Ascending aorta (tissue), 2 donors: ENCODE results near the gene RPL34. TPM values are rescaled to one million over a fixed set of nuclear protein-coding genes. Genes with fewer than 3 reads are reported as not detected.

Experiments used
- DNase-seq, 2 donors: peaks; one replicate each; pipeline ENCODE4 v3.0.0-alpha.2; 2019; ENCODE audit warnings: low spot score in 2 of 2
- H3K27ac ChIP-seq, 2 donors: fragments of 200-600 bp; sonication (generic); one replicate each; pipeline ENCODE4 v1.5.1; 2016 to 2017; ENCODE audit warnings: mild to moderate bottlenecking in 1 of 2
- H3K27me3 ChIP-seq: fragments of 200-600 bp; sonication (generic); one replicate; pipeline ENCODE4 v1.5.1; 2017
- H3K36me3 ChIP-seq, 2 donors: fragments of 200-600 bp; sonication (generic); one replicate each; pipeline ENCODE4 v1.5.1; 2016
- H3K4me1 ChIP-seq, 2 donors: fragments of 200-600 bp; sonication (generic); one replicate each; pipeline ENCODE4 v1.5.1; 2016 to 2017; ENCODE audit warnings: mild to moderate bottlenecking in 1 of 2
- H3K4me3 ChIP-seq, 2 donors: fragments of 200-600 bp; sonication (generic); one replicate each; pipeline ENCODE4 v1.5.1; 2016 to 2017; ENCODE audit warnings: mild to moderate bottlenecking in 1 of 2
- H3K9me3 ChIP-seq, 2 donors: fragments of 200-600 bp; sonication (generic); one replicate each; pipeline ENCODE4 v1.5.1; 2016
- CTCF ChIP-seq, 3 experiments: fragments of 200-600 bp in 2 of 3; fragments of 450-650 bp in 1 of 3; sonication (generic) in 2 of 3; IDR thresholded peaks; one replicate each; pipeline ENCODE4 v1.5.1; 2016 to 2019; ENCODE audit warnings: antibody characterized with exemption in 3 of 3, mild to moderate bottlenecking in 1 of 3, moderate library complexity in 1 of 3
- intact Hi-C: fragments of 100-400 bp; cut with DNase I; formaldehyde crosslinking; loops from one replicate; pipeline ENCODE4 v1.15.1; 2023
- total RNA-seq: library from RNA; depleted of rRNA; stranded (reverse); fragments of >200 nt; gene quantifications from one replicate; pipeline ENCODE4 v1.1.0, GENCODE V29; 2016

RPL34 gene
- total RNA-seq, 1 donor from 2014 or later = 571 TPM

GRCh38 chr4:108637856-108638255 is 17.5 kb downstream of the RPL34 start:
- intact Hi-C loops = no loop called here
- Histone ChIP-seq H3K9me3 (no peaks in the 10 kb centered on the region), H3K27ac (no peak overlapping the region), H3K4me3 (no peak overlapping the region), H3K27me3 (no peaks in the 10 kb centered on the region), H3K4me1 (no peaks in the 10 kb centered on the region), H3K36me3 (peaks cover 19 to 23% of the 10 kb centered on the region in 2 donors)
- no peak for TF ChIP-seq CTCF (IDR thresholded peaks at IDR 0.05)
- DNase-seq = no peak

- H3K4me1 ChIP-seq = no peaks in the 10 kb centered on the region
- intact Hi-C loops = no loop called here
- H3K9me3 ChIP-seq = no peaks in the 10 kb centered on the region
- H3K36me3 ChIP-seq = no peaks in the 10 kb centered on the region
- no peak overlapping the region for H3K4me3 ChIP-seq
- no peak overlapping the region for H3K27ac ChIP-seq
- TF ChIP-seq CTCF (IDR thresholded peaks at IDR 0.05) = no peak
- no peaks in the 10 kb centered on the region for H3K27me3 ChIP-seq
- no peak for DNase-seq
These were observed 23.9 kb downstream of the RPL34 start for GRCh38 chr4:108644237-108644636.

- intact Hi-C loops = no loop called here
- Histone ChIP-seq H3K4me3 (no peak overlapping the region), H3K36me3 (no peaks in the 10 kb centered on the region), H3K27ac (no peak overlapping the region), H3K9me3 (no peaks in the 10 kb centered on the region), H3K27me3 (no peaks in the 10 kb centered on the region), H3K4me1 (peaks cover 0 to 4% of the 10 kb centered on the region in 2 donors)
- no peak for TF ChIP-seq CTCF (IDR thresholded peaks at IDR 0.05)
- no peak for DNase-seq
These were observed 26.3 kb downstream of the RPL34 start for GRCh38 chr4:108646706-108647105.

GRCh38 chr4:108649863-108650211 is 29.5 kb downstream of the RPL34 start:
- H3K36me3 ChIP-seq = no peaks in the 10 kb centered on the region
- H3K27ac ChIP-seq = peak overlapping the region; percentile 81 to 82
- H3K4me3 ChIP-seq = peak overlapping the region; percentile 52 to 95
- DNase-seq = no peak
- no peaks in the 10 kb centered on the region for H3K9me3 ChIP-seq
- intact Hi-C loops = loop anchor here (1.0 to 10.0 kb wide), 4 partner anchors 30 to 1167 kb away; partner anchors contain the start of genes CASP6, GAR1, LEF1 and RPL34
- H3K27me3 ChIP-seq = no peaks in the 10 kb centered on the region
- no peak for TF ChIP-seq CTCF (IDR thresholded peaks at IDR 0.05)
- peaks cover 0 to 9% of the 10 kb centered on the region in 2 donors for H3K4me1 ChIP-seq

GRCh38 chr4:108650212-108651013 is 30.0 kb downstream of the RPL34 start, which contains the start of gene OSTC:
OSTC (plus strand) TSS chr4:108650599; CDS start chr4:108650656, 57 bp downstream.
- Histone ChIP-seq H3K9me3 (no peaks in the 10 kb centered on the region), H3K27me3 (no peaks in the 10 kb centered on the region), H3K36me3 (no peaks in the 10 kb centered on the region), H3K4me1 (peaks cover 0 to 9% of the 10 kb centered on the region in 2 donors), H3K27ac (peak within 1 kb of the TSS; percentile 81 to 82), H3K4me3 (peak within 1 kb of the TSS; percentile 52 to 95)
- TF ChIP-seq CTCF (IDR thresholded peaks at IDR 0.05) = peak in 2 of 3 experiments; percentile 21 to 36
- DNase-seq = peak; percentile 75 to 97
- intact Hi-C loops = loop anchor here (1.0 to 10.0 kb wide), 4 partner anchors 30 to 1167 kb away; partner anchors contain the start of genes CASP6, GAR1, LEF1 and RPL34
